Cardiac ventricle fibroblast (primary cell): ENCODE results near the gene TEKTIP1. TPM values are rescaled to one million over a fixed set of nuclear protein-coding genes. Genes with fewer than 3 reads are reported as not detected.

ENCODE experiments used
- total RNA-seq: library from RNA; depleted of rRNA; stranded (reverse); fragments of >200 nt; gene quantifications from 2 replicates; pipeline ENCODE4 v1.2.3, GENCODE V29; 2015

The TEKTIP1 gene
- total RNA-seq, result not detected in 2 replicates

DNA sequence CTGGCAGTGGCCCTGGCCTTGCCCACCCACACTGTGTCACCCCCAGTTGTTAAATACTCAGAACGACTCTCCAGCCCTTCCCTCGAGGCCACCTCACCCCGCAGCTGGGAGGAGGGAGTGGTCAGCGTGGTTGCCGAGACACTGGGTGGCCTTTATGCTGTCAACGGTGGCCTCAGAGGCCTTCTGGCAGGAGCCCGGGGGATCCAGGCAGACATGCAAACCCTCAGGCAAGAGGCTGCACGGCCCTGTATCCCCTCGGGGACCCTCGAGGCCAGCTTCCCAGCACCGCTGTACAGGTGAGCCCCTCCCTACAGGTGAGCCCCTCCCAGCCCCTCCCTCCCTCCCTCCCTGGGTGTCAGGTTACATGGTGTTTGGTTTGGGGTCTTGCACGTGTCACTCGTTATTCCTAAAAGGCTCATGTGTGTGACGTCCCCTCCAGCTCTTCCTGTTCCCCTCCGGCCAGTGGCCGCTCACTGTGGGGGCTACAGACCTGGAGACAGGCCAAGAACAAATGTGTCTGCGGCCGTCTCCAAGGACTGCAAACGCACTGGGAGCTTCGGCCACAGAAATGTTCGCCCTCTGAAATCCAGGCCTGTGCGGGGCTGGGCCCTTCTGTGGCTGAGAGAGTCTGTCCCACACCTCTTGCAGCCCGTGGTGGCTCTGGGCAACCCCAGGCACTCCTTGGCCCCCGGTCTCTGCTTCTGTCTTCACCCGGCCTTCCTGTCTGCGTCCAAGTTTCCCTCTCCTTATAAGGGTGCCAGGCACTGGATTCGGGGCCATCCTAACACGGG, at the start of gene TEKTIP1:
TEKTIP1 (plus strand) TSS at position 210 of the 791 bp plus-strand sequence; CDS start at position 214, 4 bp downstream.

DNA sequence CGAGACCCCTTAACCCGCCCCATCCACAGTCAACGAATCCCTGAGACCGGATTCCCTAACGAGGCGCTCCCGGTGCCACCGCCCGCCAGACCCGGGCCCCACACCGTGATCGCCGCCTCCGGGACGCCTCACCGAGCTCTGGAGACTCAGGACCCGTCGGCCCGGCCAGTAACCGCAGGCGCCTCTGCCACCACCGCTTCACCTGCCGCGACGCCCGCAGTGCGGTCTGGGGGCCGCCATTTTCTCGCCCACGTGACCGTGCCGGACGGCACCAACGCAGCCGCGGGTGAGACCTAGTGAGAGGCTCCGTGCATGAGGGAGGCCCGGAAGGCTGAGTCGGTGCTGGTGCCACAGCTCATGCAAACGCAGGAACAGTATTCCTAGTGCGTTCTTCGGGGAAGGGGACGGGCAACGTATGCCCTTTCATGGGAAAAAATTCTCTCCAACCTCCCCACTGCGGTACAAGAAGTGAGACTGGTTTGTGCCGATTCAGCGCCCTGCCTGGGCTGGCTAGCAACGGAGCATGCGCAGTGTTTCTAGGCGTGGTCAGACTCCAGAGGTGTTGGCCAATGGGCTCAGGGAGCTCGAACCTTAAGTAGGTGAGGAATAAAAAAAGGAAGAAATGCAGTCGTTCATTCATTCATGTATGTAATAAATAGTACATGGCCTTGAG, 38.4 kb upstream of the TEKTIP1 start, which contains the start of gene DOHH:
DOHH (minus strand) TSS at position 246 of the 673 bp plus-strand sequence. CDS start 3,860 bp downstream, outside the sequence.

GRCh38 chr19:3505598-3506383, 33.2 kb upstream of the TEKTIP1 start, which contains the start of gene FZR1:
Gene FZR1, plus strand, starts transcription at chr19:3506311. Its CDS starts 16,679 bp downstream, at chr19:3522990.

GRCh38 chr19:3557461-3558248, 18.7 kb downstream of the TEKTIP1 start, which contains the start of gene MFSD12:
Gene MFSD12, minus strand, starts transcription at chr19:3557586. Its CDS starts 183 bp downstream, at chr19:3557403.

DNA sequence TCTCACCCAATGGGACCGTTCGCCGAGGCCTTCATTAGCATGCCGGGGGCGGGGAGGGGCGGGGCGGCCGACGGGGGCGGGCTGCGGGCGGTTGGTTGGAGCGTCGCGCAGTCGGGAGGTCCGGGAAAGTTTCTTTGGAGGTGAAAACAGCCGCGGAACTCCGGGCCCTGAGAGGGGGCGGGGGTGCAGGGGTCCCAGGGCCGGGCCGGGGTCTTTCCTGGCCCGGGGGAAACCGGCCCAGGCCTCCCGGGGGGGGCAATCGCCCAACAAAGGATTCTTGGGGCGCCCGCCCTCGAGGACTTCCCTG, 33.8 kb downstream of the TEKTIP1 start, which contains the start of gene HMG20B:
HMG20B (plus strand) TSS at position 90 of the 307 bp plus-strand sequence. CDS start 366 bp downstream, outside the sequence.

GRCh38 chr19:3585301-3586126, 46.5 kb downstream of the TEKTIP1 start, which contains the start of gene GIPC3:
Gene GIPC3, plus strand, starts transcription at chr19:3585478. Its CDS starts 120 bp downstream, at chr19:3585598.

Other genes with a start within 250 kb of the TEKTIP1 start
- 125 and 142 TPM in 2 replicates for gene NFIC, start 172.6 kb upstream of the TEKTIP1 start, total RNA-seq
- not detected in 2 replicates for gene SMIM24, start 58.6 kb upstream of the TEKTIP1 start, total RNA-seq
- gene SMIM44, start 55.7 kb upstream of the TEKTIP1 start, total RNA-seq, result not detected in 2 replicates
- 12.2 and 13.7 TPM in 2 replicates for gene DOHH, start 38.5 kb upstream of the TEKTIP1 start, total RNA-seq
- 18.3 and 23.3 TPM in 2 replicates for gene FZR1, start 32.9 kb upstream of the TEKTIP1 start, total RNA-seq
- gene MFSD12, start 18.4 kb downstream of the TEKTIP1 start, total RNA-seq, result 58.3 and 59.2 TPM in 2 replicates
- 90.3 and 99.7 TPM in 2 replicates for gene HMG20B, start 33.8 kb downstream of the TEKTIP1 start, total RNA-seq
- gene GIPC3, start 46.3 kb downstream of the TEKTIP1 start, total RNA-seq, result 0.20 and 0.31 TPM in 2 replicates
- 0.94 and 1.0 TPM in 2 replicates for gene TBXA2R, start 67.7 kb downstream of the TEKTIP1 start, total RNA-seq
- gene CACTIN, start 87.6 kb downstream of the TEKTIP1 start, total RNA-seq, result 16.4 and 20.4 TPM in 2 replicates
- 33.2 and 39.6 TPM in 2 replicates for gene PIP5K1C, start 161.3 kb downstream of the TEKTIP1 start, total RNA-seq
- not detected in 2 replicates for gene TJP3, start 169.2 kb downstream of the TEKTIP1 start, total RNA-seq
- gene APBA3, start 222.5 kb downstream of the TEKTIP1 start, total RNA-seq, result 28.3 and 33.3 TPM in 2 replicates
- gene MRPL54, start 223.5 kb downstream of the TEKTIP1 start, total RNA-seq, result 46.8 and 67.6 TPM in 2 replicates
- gene RAX2, start 233.1 kb downstream of the TEKTIP1 start, total RNA-seq, result not detected in 2 replicates
- gene MATK, start 247.2 kb downstream of the TEKTIP1 start, total RNA-seq, result not detected in 2 replicates